GM19395 (cell line): ENCODE results near the gene GPR27.

Source experiments
- ATAC-seq: cut with Tn5 transposase; IDR thresholded peaks from one replicate; pipeline ENCODE4 v1.9.1; 2021; ENCODE audit warnings: mild to moderate bottlenecking, moderate library complexity; ENCODE audit not compliant: unreplicated experiment

Gene GPR27

GRCh38 chr3:71784914-71785531, 31.4 kb downstream of the GPR27 start, which contains the start of gene PROK2:
PROK2 (minus strand) TSS chr3:71785148; CDS start chr3:71785052, 96 bp downstream.
- ATAC-seq: no peak

- no peak for ATAC-seq
These were observed 32.0 kb downstream of the GPR27 start for GRCh38 chr3:71785532-71786216.

- ATAC-seq: no peak
These were observed 32.5 kb downstream of the GPR27 start for GRCh38 chr3:71786217-71786549.

- no peak for ATAC-seq
These were observed 32.9 kb downstream of the GPR27 start for GRCh38 chr3:71786551-71786950.

GRCh38 chr3:71787851-71788405, 34.3 kb downstream of the GPR27 start:
- no peak for ATAC-seq

GRCh38 chr3:71789922-71790321, 36.3 kb downstream of the GPR27 start:
- ATAC-seq: no peak

- ATAC-seq: no peak
These were observed 38.0 kb downstream of the GPR27 start for GRCh38 chr3:71791634-71792033.

- ATAC-seq: no peak
These were observed 42.6 kb downstream of the GPR27 start for GRCh38 chr3:71796290-71796689.

GRCh38 chr3:71797455-71797854, 43.8 kb downstream of the GPR27 start:
- no peak for ATAC-seq

GRCh38 chr3:71800023-71800422, 46.4 kb downstream of the GPR27 start:
- ATAC-seq: no peak

- ATAC-seq: no peak
These were observed 48.3 kb downstream of the GPR27 start for GRCh38 chr3:71801986-71802385.

GRCh38 chr3:71803248-71803647, 49.6 kb downstream of the GPR27 start:
- ATAC-seq: no peak

GRCh38 chr3:71805199-71805598, 51.5 kb downstream of the GPR27 start:
- no peak for ATAC-seq

GRCh38 chr3:71805691-71806090, 52.0 kb downstream of the GPR27 start:
- ATAC-seq: no peak
